GM12878 (cell line): Measurements from ENCODE around the gene VASP. TPM values are rescaled to one million over a fixed set of nuclear protein-coding genes. Genes with fewer than 3 reads are reported as not detected.

Source experiments
- ASH2L ChIP-seq: fragments of 300-600, 200-600 bp; sonication (generic); IDR thresholded peaks from 2 replicates; pipeline ENCODE4 v1.6.1; 2017; ENCODE audit warnings: low read depth, mild to moderate bottlenecking, borderline replicate concordance
- BHLHE40 ChIP-seq, 2 experiments: fragments of 450-650 bp in 1 of 2; IDR thresholded peaks; 2 replicates each; pipeline ENCODE4 v1.6.1; 2011 to 2017; ENCODE audit warnings: low read depth in 2 of 2, borderline replicate concordance in 1 of 2, improper control_type of control experiment in 1 of 2, low read length in 1 of 2, mild to moderate bottlenecking in 1 of 2
- BRCA1 ChIP-seq: IDR thresholded peaks from 2 replicates; pipeline ENCODE4 v1.6.1; 2011; ENCODE audit warnings: low read depth, low read length, improper control_type of control experiment
- EED ChIP-seq: sonication (generic); IDR thresholded peaks from 2 replicates; pipeline ENCODE4 v1.6.1; 2016; ENCODE audit warnings: antibody characterized with exemption, low read depth
- ELK1 ChIP-seq: IDR thresholded peaks from 2 replicates; pipeline ENCODE4 v1.6.1; 2012; ENCODE audit warnings: low read depth, low read length, improper control_type of control experiment
- ETV6 ChIP-seq, 2 experiments: fragments of 450-650 bp in 1 of 2; IDR thresholded peaks in 1 of 2; conservative IDR thresholded peaks in 1 of 2; 2 replicates each; pipeline ENCODE4 v1.6.1; 2014; ENCODE audit warnings: antibody characterized with exemption in 1 of 2, borderline replicate concordance in 1 of 2, low read depth in 1 of 2, mild to moderate bottlenecking in 1 of 2, moderate library complexity in 1 of 2
- FOS ChIP-seq: IDR thresholded peaks from 3 replicates; pipeline ENCODE4 v1.6.1; 2011; ENCODE audit warnings: borderline replicate concordance; ENCODE audit not compliant: insufficient read length; ENCODE audit errors: extremely low read depth
- FOXK2 ChIP-seq: fragments of 450-650 bp; IDR thresholded peaks from 2 replicates; pipeline ENCODE4 v1.6.1; 2017; ENCODE audit warnings: mild to moderate bottlenecking, moderate library complexity
- HDAC6 ChIP-seq: fragments of 200-600 bp; sonication (generic); IDR thresholded peaks from one replicate; pipeline ENCODE4 v1.8.0; 2017; ENCODE audit warnings: antibody characterized with exemption; ENCODE audit not compliant: unreplicated experiment
- JUND ChIP-seq: IDR thresholded peaks from 2 replicates; pipeline ENCODE4 v1.6.1; 2012; ENCODE audit warnings: low read depth, mild to moderate bottlenecking, low read length, improper control_type of control experiment, moderate library complexity
- LARP7 ChIP-seq: fragments of 450-650 bp; IDR thresholded peaks from 2 replicates; pipeline ENCODE4 v1.6.1; 2017; ENCODE audit warnings: mild to moderate bottlenecking
- NR2F1 ChIP-seq: fragments of 450-650 bp; conservative IDR thresholded peaks from 2 replicates; pipeline ENCODE4 v1.6.1; 2017; ENCODE audit warnings: mild to moderate bottlenecking
- POLR2AphosphoS2 ChIP-seq: IDR thresholded peaks from 2 replicates; pipeline ENCODE4 v1.6.1; 2011; ENCODE audit warnings: low read depth, mild to moderate bottlenecking, low read length, improper control_type of control experiment, moderate library complexity
- POLR2AphosphoS5 ChIP-seq: IDR thresholded peaks from 2 replicates; pipeline ENCODE4 v1.6.1; 2011; ENCODE audit warnings: mild to moderate bottlenecking, low read length, inconsistent platforms
- RAD21 ChIP-seq: IDR thresholded peaks from 2 replicates; pipeline ENCODE4 v1.6.1; 2011; ENCODE audit warnings: mild to moderate bottlenecking, low read depth, low read length, moderate library complexity; ENCODE audit not compliant: insufficient read depth
- RCOR1 ChIP-seq: conservative IDR thresholded peaks from 2 replicates; pipeline ENCODE4 v1.6.1; 2012; ENCODE audit warnings: low read depth, low read length, improper control_type of control experiment
- SRF ChIP-seq, 2 experiments: IDR thresholded peaks; 2 replicates each; pipeline ENCODE4 v1.6.1; 2011; ENCODE audit warnings: low read depth in 2 of 2, low read length in 2 of 2, mild to moderate bottlenecking in 1 of 2, moderate library complexity in 1 of 2
- STAT3 ChIP-seq: IDR thresholded peaks from 2 replicates; pipeline ENCODE4 v1.6.1; 2011; ENCODE audit warnings: low read depth, low read length, improper control_type of control experiment
- TCF12 ChIP-seq: IDR thresholded peaks from 2 replicates; pipeline ENCODE4 v1.6.1; 2011; ENCODE audit warnings: low read depth, mild to moderate bottlenecking, low read length
- YY1 ChIP-seq: IDR thresholded peaks from 2 replicates; pipeline ENCODE4 v1.6.1; 2011; ENCODE audit warnings: low read depth, mild to moderate bottlenecking, low read length
- ZNF217 ChIP-seq: fragments of 450-650 bp; IDR thresholded peaks from 2 replicates; pipeline ENCODE4 v1.6.1; 2017; ENCODE audit warnings: antibody characterized with exemption, mild to moderate bottlenecking
- ZSCAN29 ChIP-seq: fragments of 450-650 bp; IDR thresholded peaks from 2 replicates; pipeline ENCODE4 v1.6.1; 2017; ENCODE audit warnings: mild to moderate bottlenecking, moderate library complexity
- polyA plus RNA-seq, 11 experiments: library from polyadenylated mRNA; depleted of rRNA in 4 of 11; unstranded in 6 of 11; stranded (reverse) in 5 of 11; fragments of >200 nt; fragmentation: Nextera tagmentation in 4 of 11; fragmentation: Illumina TruSeq in 1 of 11; extraction: Ambion mirVana in 4 of 11; extraction: Trizol in 1 of 11; gene quantifications; 1 replicate in 1 of 11; 2 replicates in 10 of 11; pipeline versions ENCODE4 v1.2.1 to v1.2.3, GENCODE V29; 2011 to 2016; ENCODE audit warnings: inconsistent platforms in 2 of 11, missing spikeins in 2 of 11, low read depth in 1 of 11
- total RNA-seq, 4 experiments: library from RNA; depleted of rRNA in 3 of 4; stranded (reverse); fragments of >200 nt in 3 of 4; fragmentation: Illumina TruSeq in 1 of 4; extraction: Trizol in 1 of 4; gene quantifications; 2 replicates each; pipeline versions ENCODE4 v1.2.1 to v1.2.3, GENCODE V29; 2013 to 2021
- TF ChIP-seq, protein P1 (sequence below): fragments of 450-650 bp; IDR thresholded peaks from 2 replicates; pipeline ENCODE4 v1.6.1; 2016; ENCODE audit warnings: mild to moderate bottlenecking
- TF ChIP-seq, protein P2 (sequence below): IDR thresholded peaks from 2 replicates; pipeline ENCODE4 v1.6.1; 2011; ENCODE audit warnings: low read depth, mild to moderate bottlenecking, low read length, moderate library complexity, borderline replicate concordance; ENCODE audit errors: extremely low read depth
- TF ChIP-seq, protein P3 (sequence below): fragments of 450-650 bp; IDR thresholded peaks from 2 replicates; pipeline ENCODE4 v1.6.1; 2017; ENCODE audit warnings: low read depth, mild to moderate bottlenecking, moderate library complexity

The VASP gene
- total and polyA plus RNA-seq, 10 of the 15 experiments (the other 5 are each of a cell fraction or from before 2014, with no cell fraction given) = 19.5 to 298 (median 84.8) TPM

GRCh38 chr19:45467456-45468158 lies 39.7 kb upstream of the VASP start, which contains the start of gene FOSB (continued):
- TF ChIP-seq STAT3 (no peak), TCF12 (0 out of 2 replicates have a peak, but pooled peaks have one; percentile 8), BRCA1 (no peak), JUND (peak; percentile 70; the same call in 1 of the 2 replicates), FOS (no peak), SRF (IDR thresholded peaks at IDR 0.05; ENCODE audit: low read depth in 2 of 2, low read length in 2 of 2) (peak; percentile 98 to 99), POLR2AphosphoS5 (peak; percentile 95), FOXK2 (no peak), ETV6 (conservative IDR thresholded peaks at IDR 0.05 in 1 of 2, IDR thresholded peaks at IDR 0.05 in 1 of 2; ENCODE audit: borderline replicate concordance in 1 of 2, low read depth in 1 of 2) (no peak), ASH2L (no peak), HDAC6 (peak; percentile 78), EED (no peak), POLR2AphosphoS2 (0 out of 2 replicates have a peak, but pooled peaks have one; percentile 26), RCOR1 (no peak), BHLHE40 (IDR thresholded peaks at IDR 0.05; ENCODE audit: borderline replicate concordance in 1 of 2, low read depth in 2 of 2, low read length in 1 of 2) (peak in 1 of 2 experiments; percentile 59; a peak in 2 of 4 replicates), ZSCAN29 (no peak), ELK1 (peak; percentile 87), LARP7 (peak; percentile 56; the same call in 1 of the 2 replicates), YY1 (no peak), RAD21 (no peak), ZNF217 (no peak), NR2F1 (peak; percentile 46; the same call in 1 of the 2 replicates)
- TF ChIP-seq, protein P1, sequence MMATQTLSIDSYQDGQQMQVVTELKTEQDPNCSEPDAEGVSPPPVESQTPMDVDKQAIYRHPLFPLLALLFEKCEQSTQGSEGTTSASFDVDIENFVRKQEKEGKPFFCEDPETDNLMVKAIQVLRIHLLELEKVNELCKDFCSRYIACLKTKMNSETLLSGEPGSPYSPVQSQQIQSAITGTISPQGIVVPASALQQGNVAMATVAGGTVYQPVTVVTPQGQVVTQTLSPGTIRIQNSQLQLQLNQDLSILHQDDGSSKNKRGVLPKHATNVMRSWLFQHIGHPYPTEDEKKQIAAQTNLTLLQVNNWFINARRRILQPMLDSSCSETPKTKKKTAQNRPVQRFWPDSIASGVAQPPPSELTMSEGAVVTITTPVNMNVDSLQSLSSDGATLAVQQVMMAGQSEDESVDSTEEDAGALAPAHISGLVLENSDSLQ = no peak
- TF ChIP-seq, protein P2, sequence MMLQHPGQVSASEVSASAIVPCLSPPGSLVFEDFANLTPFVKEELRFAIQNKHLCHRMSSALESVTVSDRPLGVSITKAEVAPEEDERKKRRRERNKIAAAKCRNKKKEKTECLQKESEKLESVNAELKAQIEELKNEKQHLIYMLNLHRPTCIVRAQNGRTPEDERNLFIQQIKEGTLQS = 0 out of 2 replicates have a peak, but pooled peaks have one; percentile 9
- TF ChIP-seq, protein P3, sequence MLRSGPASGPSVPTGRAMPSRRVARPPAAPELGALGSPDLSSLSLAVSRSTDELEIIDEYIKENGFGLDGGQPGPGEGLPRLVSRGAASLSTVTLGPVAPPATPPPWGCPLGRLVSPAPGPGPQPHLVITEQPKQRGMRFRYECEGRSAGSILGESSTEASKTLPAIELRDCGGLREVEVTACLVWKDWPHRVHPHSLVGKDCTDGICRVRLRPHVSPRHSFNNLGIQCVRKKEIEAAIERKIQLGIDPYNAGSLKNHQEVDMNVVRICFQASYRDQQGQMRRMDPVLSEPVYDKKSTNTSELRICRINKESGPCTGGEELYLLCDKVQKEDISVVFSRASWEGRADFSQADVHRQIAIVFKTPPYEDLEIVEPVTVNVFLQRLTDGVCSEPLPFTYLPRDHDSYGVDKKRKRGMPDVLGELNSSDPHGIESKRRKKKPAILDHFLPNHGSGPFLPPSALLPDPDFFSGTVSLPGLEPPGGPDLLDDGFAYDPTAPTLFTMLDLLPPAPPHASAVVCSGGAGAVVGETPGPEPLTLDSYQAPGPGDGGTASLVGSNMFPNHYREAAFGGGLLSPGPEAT = no peak
